ENCODE results near the gene GDI1. TPM values are rescaled to one million over a fixed set of nuclear protein-coding genes. Genes with fewer than 3 reads are reported as not detected.

GDI1 gene
- total RNA-seq, 1 experiment from 2014 or later: 103 TPM

DNA sequence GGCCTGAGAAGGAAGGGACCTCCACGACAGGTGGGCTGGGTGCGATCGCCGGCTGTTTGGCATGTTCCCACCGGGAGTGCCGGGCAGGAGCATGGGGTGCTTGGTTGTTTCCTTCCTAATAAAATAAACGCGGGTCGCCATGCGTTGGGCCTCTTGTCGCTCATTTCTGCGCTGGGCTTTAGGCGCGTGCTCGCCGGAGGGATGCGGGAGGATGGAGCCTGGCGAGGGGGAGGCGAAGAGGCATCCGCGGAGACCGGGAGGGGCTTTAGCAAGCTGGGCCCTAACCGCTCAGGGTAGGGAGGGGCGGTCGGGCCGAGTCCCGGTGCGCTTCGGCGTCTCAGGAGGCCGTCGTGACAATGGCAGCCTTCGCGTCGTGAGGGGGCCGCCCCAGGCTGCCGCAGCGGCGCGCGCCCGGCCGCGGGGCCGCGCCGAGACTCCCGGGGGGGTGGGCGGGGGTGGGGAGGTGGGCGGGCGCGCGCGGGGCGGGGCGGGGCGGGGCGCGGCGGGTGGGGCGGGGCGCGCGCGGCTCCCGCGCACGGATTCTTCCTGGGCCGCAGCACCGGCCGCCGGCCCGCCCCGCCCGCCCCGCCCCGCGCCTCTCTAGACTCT, 476 bp upstream of the GDI1 start:
- DNase-seq (ENCODE audit: low read depth): peak; percentile 27

GRCh38 chrX:154437971-154438893, 1.3 kb downstream of the GDI1 start:
- no peak for DNase-seq (ENCODE audit: low read depth)

DNA sequence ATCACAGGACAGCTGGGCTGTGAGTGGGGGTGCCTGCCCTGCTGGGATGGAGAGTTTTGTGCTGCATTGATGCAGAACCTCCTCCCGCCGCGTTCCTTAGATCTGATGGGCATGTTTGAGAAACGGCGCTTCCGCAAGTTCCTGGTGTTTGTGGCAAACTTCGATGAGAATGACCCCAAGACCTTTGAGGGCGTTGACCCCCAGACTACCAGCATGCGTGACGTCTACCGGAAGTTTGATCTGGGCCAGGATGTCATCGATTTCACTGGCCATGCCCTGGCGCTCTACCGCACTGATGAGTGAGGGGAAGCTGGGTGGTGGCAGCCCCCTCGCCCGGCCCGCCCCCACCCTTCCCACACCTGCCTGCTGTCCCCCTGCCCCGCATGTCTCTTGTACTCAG, 2.9 kb downstream of the GDI1 start:
- no peak for DNase-seq (ENCODE audit: low read depth)

DNA sequence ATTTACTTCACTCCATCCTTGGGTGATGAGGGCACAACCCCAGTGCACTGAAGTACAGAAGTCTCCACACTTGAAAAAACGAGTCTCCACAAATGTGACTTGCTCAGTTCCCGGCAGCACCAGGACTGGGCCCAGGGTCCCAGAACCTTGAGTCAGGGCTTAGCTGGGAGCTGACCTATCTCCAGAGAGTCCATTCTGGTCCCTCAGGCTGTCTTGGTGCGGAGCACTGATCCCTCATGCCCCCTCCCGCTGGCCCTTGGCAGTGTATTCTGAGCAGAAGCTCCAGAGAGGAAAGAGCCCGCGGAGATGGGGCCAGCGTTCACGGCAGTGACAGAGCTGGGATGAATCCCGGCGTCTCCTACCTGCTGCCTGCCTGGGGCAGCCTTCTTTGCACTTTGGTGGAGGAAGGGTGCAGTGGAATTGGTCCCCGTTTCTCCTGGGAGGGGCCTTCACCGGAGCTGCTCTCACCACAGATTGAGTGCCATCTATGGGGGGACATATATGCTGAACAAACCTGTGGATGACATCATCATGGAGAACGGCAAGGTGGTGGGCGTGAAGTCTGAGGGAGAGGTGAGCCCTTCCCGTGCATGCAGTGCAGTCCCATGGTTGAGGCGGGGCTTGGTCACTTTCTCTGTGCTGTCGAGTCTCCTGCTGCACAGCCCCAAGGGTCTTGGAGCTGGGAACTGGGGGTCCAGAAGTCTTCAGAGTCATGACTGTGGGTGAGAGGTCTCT, 3.8 kb downstream of the GDI1 start:
- no peak for DNase-seq (ENCODE audit: low read depth)

- DNase-seq (ENCODE audit: low read depth): no peak
Measured at GRCh38 chrX:154441564-154441963, 4.6 kb downstream of the GDI1 start.

DNA sequence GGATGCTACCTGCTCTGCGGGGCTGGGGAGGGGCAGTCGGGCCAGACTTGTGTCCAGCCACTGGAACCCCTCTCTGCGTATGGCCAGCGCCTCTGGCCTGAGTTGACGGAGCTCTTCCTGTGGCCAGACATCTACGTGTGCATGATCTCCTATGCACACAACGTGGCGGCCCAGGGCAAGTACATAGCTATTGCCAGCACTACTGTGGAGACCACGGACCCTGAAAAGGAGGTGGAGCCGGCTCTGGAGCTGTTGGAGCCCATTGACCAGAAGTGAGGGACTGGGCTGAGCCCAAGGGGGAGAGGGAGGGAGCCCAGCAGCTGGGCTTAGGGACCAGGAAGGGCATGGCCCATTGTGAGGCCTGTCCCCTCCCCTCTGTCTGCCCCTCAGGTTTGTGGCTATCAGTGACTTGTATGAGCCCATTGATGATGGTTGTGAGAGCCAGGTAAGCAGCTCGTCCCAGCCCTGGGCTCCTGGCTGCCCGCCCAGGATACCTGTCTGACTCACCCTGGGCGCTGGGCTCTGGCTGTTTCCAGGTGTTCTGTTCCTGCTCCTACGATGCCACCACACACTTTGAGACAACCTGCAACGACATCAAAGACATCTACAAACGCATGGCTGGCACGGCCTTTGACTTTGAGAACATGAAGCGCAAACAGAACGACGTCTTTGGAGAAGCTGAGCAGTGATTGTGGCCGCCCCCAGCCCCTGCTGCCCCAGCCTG, 5.2 kb downstream of the GDI1 start:
- no peak for DNase-seq (ENCODE audit: low read depth)

DNA sequence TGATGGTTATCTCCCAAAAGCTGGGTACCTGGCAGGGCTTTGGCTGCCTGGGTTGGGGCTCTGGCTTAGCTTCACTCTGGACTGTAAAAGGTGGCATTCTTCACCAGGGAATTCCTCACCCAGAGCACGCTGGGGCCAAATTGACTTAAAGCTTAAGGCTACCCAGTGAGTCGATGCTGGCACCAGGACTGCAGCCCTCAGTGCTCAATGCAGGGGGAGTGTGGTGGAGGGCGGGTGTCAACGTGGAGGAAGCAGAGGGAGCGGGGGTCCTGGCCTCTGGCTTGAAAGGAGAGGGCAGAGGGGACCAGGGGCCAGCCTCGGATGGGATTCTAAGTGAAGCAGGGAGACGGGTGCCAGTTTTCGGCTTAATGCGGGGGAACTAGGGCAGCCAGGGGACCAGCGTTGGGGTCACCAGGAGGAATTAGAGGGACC, 6.5 kb downstream of the GDI1 start:
- DNase-seq (ENCODE audit: low read depth): no peak

DNA sequence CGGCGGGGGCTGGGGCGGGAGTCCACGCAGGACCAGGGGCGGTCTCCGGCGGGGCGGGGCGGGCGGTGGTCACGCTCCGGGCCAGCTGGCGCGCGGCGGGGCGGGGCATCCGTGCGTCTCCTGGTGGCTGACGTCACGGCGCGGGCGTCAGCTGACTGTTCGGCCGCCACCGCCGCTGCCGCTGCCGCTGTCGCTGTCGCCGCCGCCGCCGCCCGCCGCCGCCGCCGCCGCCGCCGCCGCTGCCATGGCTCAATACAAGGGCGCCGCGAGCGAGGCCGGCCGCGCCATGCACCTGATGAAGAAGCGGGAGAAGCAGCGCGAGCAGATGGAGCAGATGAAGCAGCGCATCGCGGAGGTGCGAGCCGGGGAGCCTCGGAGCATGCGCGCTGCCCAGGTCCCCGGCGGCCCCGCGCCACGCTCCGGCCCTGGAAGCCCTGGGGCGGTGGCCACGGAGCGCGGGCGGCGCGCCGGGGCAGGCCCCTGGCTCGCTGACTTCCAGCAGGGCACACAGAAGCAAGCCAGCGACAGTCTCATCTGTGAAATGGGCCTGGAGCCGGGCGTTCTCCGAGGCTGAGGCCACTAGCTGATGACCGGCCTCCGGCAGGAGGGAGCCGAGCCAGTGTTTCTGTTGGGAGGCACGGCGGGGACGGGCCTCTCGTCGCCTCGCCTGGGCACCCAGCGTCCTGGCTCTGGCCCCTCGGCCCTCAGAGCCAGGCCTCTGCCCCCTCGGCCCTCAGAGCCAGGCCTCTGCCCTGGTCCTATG, 7.2 kb downstream of the GDI1 start, which contains the start of gene FAM50A:
Gene FAM50A (plus strand): TSS at position 150 of the 763 bp plus-strand sequence. CDS start 95 bp downstream, at position 245.
- peak; percentile 70 for DNase-seq (ENCODE audit: low read depth)

DNA sequence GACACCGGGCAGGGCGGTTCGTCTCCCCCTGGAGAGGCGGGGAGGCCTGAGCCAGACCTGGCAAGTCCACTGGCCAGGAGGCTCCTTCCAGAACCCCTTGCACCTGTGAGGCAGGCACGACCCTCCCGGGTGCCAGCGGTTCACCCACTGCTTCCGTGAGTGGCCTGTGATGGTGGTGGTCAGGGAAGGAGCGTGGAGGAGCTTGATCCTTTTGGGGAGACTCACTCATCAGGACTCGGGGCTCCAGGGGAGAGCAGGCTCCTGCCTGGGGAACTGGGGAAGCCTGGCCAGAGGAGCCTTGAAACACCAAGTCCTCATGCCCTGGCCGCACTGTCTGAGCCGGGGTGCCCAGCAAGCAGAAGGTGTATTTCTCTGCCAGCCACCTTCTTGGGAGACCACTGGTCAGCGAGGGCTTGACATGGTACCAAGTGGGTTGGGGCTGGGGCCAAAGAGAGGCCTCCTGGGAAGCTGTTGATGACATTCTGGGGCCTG, 7.8 kb downstream of the GDI1 start:
- DNase-seq (ENCODE audit: low read depth): no peak

GRCh38 chrX:154445776-154446175, 8.8 kb downstream of the GDI1 start:
- no peak for DNase-seq (ENCODE audit: low read depth)

GRCh38 chrX:154446430-154446829, 9.5 kb downstream of the GDI1 start:
- no peak for DNase-seq (ENCODE audit: low read depth)

DNA sequence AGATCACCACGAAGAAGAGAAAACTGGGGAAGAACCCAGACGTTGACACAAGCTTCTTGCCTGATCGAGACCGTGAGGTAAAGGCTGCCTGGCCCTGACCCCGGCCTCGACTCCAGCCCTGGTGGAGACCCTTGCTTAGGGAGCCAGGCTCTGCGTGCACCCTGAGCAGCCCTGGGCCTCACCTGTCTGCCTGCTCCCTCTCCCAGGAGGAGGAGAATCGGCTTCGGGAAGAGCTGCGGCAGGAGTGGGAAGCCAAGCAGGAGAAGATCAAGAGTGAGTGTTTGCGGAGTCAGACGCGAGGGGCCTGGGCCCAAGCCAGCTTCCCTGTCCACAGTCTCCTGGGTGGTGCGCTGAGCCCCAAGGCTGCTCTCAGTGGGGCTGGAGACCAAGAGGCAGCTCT, 11.5 kb downstream of the GDI1 start:
- no peak for DNase-seq (ENCODE audit: low read depth)

DNA sequence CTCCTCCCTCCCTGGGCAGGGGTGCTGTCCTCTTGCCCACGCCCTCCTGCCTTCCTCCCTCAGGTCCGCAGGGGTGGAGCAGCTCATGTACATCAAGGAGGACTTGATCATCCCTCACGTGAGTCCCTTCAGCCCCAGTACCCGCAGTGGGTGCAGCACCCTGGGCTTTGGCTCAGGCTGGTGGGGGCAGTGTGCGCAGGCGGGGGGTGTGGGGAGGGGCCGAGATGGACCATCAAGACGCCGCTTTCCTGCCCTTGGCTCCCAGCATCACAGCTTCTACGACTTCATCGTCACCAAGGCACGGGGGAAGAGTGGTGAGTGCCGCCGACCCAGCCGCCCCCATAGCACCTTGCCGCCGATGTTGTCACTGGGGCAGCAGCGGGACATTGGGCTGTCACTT, 12.7 kb downstream of the GDI1 start:
- no peak for DNase-seq (ENCODE audit: low read depth)

DNA sequence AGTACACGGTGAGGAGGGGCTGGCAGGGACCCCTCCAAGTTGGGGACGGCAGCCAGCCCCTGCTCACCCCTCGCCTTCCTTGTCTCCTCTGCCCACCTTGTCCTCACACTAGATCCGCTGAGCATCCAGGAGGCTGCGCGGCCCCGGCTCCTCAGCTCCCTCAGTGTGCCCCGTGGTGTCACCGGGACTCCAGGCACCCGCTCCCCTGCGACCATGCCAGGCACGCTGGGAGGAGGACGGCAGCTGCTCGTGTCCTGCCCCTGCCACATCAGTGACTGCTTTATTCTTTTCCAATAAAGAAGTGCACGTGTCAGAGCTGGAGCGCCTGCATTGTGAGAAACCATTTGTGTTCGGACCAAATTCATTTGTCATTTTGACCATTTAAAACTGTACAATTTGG, 13.4 kb downstream of the GDI1 start:
- no peak for DNase-seq (ENCODE audit: low read depth)

DNA sequence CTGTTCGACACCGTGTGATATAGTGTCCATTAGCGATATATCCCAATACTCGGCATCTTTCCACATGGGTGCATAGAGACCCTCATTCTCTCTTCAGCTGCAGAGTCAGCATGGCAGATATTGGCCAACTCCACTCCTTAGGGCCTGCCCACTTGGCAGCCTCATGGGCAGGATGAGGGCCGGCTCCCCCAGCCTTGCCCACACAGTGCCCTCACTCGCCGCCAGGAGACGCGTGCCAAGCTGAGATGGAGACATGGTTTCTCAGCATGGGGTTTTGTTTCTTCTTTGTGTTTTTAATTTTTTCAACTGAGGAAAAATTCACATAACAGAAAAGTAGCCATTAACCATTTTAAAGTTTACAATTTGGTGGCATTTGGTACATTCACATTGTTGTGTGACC, 15.9 kb downstream of the GDI1 start:
- DNase-seq (ENCODE audit: low read depth): no peak

- peak; percentile 20 for DNase-seq (ENCODE audit: low read depth)
Measured at GRCh38 chrX:154457491-154458115, 20.6 kb downstream of the GDI1 start.

DNA sequence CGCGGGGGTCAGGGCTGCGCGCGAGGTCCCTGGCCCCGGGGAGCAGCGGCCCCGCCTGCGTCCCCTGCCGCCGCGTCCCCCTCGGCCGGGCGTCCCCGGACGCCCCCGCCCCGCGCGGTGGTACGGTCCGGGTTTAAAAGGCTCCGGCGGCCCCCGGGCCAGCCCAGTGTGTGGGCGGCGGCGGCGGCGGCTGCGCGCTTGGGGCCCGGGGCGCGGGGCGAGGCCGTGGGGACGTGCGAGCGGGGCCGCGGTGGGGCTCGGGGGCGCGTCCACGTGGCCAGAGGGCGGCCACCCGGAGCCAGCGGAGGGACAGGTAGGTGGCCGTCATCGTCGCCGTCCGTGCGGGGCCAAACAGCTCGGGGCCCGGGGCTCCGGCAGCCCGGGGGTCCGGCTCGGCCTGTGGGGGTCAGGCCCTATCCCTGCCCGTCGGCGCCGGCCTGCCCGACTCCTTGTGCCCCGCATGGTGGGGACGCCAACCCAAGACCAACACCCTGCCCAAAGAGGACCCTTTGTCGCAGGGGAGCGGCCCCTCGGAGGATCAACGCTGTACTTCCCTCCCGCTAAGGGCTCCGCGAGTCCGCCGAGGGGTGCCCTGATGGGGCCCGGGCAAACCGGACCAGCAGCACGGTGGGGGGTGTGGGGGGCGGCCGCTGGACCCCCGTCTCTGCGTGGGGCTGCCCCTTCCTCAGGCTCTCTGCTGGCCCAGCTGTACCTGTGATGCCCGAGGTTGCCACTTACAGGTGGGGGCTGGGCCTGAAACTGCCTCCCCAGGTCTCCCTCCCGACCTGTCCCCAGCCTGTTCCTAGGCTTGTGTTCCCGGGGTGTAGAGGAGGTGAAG, 21.4 kb downstream of the GDI1 start, which contains the start of gene PLXNA3:
Gene PLXNA3 (plus strand): TSS at position 166 of the 838 bp plus-strand sequence. CDS start 1,903 bp downstream, outside the sequence.
- peak; percentile 39 for DNase-seq (ENCODE audit: low read depth)

DNA sequence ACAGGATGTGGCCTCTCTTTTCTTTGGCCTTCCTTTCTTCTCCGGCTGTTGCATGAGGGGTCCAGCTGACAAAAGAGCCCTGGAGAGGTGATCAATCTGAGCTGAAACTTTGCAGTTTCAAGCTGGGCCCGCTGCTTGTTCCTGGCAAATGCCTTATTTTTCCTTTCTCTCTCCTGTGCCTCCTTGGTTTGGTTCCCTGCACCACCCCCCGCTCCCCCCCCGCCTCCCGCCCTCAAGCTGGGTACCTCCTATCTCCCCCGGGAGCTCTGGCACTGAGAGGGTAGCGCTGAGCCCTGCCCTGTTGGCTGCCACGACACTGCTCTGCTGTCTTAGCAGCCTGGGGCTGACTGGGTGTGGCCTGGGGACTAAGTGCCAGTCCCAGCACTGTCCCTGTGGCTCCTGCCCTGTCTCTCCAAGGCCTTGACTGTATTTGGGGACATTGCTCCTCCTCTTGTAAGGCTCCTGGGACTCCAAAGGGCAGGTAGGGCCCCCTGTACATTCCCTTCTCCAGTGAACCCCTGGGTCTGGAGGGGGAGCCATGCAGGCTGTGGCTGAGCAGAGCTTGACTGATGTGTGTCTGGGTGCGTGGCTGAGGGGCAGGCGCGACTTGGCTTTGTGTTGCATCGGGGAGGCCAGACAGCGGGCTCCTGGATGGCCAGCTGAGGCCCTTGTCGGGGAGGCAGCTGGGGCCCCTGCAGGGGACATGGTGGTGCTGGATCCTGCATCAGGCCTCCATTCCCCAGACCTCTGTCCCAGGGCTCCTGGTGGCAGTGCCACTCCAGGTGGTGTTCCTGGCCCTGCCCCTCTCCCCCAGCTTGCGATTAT, 22.2 kb downstream of the GDI1 start:
- DNase-seq (ENCODE audit: low read depth): peak; percentile 26
